NCI-H1048 (cell line): ENCODE results near the gene TMEM44.
"Not testable (repeated sequence)": the region's sequence is repeated elsewhere in the genome, so short reads cannot be mapped to it uniquely, and the experiment has no call there.

Experiments used
- DNase-seq: peaks from one replicate; lab custom pipeline; 2025; lab: John Stamatoyannopoulos, UW

Gene TMEM44

GRCh38 chr3:194555175-194556062, 77.8 kb downstream of the TMEM44 start:
- DNase-seq = no peak

DNA sequence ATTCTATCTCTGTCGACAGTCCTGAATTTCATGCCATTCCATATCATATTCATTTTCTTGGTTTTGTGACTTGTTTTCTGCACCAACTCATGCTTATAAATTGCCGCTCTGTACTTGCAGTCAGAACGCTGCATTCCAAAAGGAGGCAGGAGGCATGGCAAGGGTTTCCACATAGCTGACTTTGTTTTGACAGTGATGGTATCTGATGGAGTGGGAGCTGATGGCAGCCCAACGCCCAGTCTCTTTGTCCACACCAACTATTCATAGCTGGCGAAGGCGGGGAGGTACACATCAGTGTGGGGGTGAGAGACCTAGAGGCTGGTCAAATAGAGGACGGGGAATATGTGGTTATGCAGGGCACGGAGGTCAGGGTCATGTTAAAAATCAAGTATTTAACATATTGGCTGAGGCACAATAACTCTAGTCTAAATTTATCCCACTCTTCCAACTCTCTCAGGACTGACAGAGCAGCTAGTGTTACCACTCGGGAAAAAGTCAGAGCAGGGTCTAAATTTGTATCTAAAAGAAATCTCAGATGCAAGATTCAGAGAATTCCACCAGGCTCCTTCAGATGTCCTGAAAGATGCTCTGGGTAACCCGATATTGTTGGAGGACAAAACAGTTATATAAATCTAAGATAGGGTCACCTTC, 78.6 kb downstream of the TMEM44 start:
- DNase-seq = no peak

DNA sequence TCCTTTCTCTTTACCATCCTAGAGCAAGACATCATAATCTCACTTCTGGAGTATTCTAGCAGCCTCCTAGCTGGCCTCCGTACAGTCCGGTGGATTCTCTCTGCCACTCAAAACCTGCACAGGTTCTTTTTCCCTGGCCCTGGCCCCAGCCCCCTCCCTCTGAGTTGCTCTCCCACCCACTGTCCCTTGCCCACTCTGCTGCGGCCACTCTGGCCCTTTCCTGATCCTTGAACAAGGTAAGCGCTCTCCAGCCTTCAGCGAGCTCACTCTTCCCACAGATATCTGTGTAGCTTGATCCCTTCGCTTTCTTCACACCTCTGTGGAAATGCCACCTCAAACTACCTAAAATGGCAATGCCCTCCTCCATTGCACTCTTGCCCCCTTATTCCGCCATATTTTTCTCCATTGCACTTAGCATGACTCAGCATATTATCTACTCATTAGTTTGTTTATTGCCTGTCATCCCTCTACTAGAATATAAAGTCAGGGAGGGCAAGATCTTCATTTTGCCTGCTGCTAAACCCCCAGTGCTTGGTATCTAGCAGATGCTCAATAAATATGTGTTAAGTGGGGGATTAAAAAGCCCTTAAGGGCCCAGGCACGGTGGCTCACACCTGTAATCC, 80.8 kb downstream of the TMEM44 start:
- no peak for DNase-seq

DNA sequence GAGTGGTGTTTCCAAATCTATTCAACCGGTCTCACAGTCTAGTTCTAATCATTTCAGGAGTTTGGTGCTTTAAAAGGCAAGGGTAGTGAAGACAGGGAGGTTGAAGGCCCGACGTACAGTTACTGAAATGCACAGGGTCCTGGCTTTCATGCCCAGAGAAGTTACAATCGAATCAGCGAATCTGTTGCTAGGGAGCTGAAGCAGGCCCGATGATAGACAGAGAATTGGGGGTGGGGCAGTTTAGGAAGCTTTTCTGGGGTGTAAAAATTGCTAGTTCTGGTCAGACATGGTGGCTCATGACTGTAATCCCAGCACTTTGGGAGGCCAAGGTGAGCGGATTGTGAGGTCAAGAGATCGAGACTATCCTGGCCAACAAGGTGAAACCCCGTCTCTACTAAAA, 83.4 kb downstream of the TMEM44 start:
- no peak for DNase-seq

GRCh38 chr3:194548346-194549321, 84.6 kb downstream of the TMEM44 start:
- no peak for DNase-seq

DNA sequence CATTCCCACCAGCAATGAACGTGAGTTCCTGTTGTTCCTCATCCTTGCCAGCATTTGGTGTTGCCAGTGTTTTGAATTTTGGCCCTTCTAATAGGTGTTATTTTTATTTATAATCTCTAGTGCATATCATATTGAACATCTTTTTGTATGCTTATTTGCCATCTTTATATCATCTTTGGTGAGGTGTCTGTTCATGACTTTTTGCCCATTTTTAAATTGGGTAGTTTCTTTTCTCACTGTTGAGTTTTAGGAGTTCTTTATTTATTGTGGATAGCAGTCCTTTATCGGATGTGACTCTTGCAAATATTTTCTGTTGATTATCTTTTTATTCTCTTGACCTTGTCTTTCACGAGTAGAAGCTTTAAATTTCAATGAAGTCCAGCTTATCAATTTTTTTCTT, 86.2 kb downstream of the TMEM44 start:
- no peak for DNase-seq

DNA sequence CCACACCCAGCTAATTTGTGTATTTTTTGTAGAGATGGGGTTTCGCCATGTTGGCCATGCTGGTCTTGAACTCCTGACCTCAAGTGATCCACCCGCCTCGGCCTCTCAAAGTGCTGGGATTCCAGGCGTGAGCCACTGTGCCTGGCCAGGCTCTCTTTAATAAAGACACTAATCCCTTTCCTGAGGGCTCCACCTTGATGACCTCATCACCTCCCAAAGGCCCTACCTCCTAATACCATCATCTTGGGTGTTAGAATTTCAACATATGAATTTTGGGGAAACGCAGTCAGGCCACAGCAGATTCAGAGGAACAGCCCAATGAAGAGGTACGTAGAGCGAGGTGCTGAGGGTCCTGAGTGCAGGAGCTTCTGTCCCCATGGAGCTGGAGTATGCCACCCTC, 87.7 kb downstream of the TMEM44 start:
- not testable (repeated sequence) for DNase-seq

DNA sequence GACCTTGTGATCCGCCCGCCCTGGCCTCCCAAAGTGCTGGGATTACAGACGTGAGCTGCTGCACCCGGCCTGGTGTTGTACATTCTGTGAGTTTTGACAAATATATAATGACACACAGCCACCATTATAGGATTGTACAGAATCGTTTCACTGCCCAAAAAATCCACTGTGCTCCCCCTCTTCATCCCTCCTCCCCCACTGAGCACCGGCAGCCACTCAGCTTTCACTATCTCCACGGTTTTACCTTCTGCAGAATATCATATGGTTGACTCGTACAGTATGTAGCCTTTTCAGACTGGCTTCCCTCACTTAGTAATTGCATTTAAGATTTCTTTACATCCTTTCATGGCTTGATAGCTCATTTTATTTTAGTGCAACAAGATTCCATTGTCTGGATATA, 89.7 kb downstream of the TMEM44 start:
- DNase-seq = no peak

DNA sequence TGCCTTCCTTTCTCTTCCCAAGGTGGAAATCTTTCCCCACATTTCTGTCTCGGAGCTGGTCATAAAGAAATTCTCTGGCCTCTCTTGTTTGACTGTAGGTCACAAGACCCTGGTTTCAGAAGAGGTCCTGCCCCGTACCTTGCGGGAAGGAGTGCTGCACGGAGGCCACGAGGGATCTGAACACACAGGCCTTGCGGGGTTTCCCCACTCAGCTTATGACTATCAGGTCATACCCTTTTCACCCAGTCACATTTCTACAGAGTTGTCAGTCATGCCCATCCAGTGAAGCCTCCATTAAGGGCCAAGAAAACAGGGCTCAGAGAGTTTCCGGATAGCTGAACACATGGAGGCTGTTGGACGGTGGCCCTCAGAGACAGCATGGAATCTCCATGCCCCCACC, 91.7 kb downstream of the TMEM44 start:
- no peak for DNase-seq

DNA sequence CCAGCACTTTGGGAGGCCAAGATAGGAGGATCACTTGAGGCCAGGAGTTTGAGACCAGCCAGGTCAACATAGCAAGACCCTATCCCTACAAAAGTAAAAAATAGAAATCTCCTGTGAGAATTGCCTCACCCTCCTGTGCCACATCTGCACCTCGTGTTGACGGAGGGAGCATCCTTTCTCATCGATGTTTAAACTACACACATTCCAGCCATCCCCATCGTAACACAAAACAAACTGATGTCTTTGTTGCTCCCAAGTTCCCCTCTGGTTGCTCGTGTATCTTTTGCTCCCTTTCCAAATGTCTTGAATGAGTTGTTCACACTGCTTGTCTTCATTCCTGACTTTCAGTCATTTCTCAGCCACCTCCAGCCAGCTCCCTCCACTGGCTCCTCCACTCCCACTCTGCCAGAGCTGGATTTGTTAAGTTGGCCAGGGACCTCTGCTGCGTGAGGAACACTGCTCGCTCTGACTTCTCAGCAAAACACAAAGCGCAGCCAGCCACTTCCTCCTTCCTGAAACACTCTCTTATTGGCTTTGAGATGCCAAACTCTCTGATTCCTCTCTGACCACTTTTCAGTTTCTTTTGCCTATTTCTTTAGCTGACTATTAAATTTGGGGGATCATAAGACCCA, 92.8 kb downstream of the TMEM44 start:
- no peak for DNase-seq

- no peak for DNase-seq
Observed at GRCh38 chr3:194539498-194539897, 93.7 kb downstream of the TMEM44 start.

DNA sequence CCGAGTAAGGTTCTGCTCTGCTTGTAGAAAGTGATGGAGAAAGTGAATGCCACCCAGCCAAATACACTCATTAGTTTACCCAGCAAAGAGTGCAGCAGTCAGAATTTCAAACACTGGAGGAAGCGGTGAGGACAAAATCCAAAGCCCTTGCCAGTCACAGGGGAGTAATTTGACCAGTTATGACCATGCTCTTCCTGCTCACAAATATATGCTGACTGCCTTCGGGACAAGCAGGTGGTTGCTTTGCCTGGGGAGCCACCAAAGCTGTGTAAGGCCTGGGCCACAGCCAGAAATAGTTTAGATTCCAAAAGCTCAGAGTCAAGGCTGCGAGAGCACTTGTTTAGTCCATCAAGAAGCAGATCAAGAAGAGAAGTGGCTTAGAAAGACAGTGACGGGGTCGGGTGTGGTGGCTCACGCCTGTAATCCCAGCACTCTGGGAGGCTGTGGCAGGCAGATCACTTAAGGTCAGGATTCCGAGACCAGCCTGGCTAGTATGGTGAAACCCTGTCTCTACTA, 95.4 kb downstream of the TMEM44 start:
- no peak for DNase-seq
